GM19239 (cell line): ENCODE data around the gene XRCC4.
"Not testable (repeated sequence)": the region's sequence is repeated elsewhere in the genome, so short reads cannot be mapped to it uniquely, and the experiment has no call there.

Source experiments
- DNase-seq: peaks from one replicate; pipeline ENCODE4 v3.0.0; 2011; ENCODE audit warnings: low spot score; ENCODE audit not compliant: insufficient read length
- FAIRE-seq: peaks from 2 replicates; lab custom pipeline; 2011; peaks lifted over from hg19 to GRCh38; lab: Jason Lieb, UNC

XRCC4 gene

GRCh38 chr5:83323557-83324180 lies 246.3 kb downstream of the XRCC4 start:
- no peak for DNase-seq

GRCh38 chr5:83331842-83332241 lies 254.5 kb downstream of the XRCC4 start:
- FAIRE-seq (no peak), DNase-seq (no peak)

More at GRCh38 chr5:83323557-83324180, 246.3 kb downstream of the XRCC4 start:
- no peak for FAIRE-seq

GRCh38 chr5:83337453-83338035 lies 260.2 kb downstream of the XRCC4 start:
- DNase-seq = no peak
- FAIRE-seq = no peak

GRCh38 chr5:83340511-83340918 lies 263.2 kb downstream of the XRCC4 start:
- DNase-seq = no peak
- FAIRE-seq = peak; percentile 42

GRCh38 chr5:83341815-83342334 lies 264.5 kb downstream of the XRCC4 start:
- FAIRE-seq (peak; percentile 33), DNase-seq (no peak)

GRCh38 chr5:83342465-83342864 lies 265.1 kb downstream of the XRCC4 start:
- FAIRE-seq (no peak), DNase-seq (no peak)

GRCh38 chr5:83343299-83343698 lies 266.0 kb downstream of the XRCC4 start:
- no peak for DNase-seq
- FAIRE-seq = no peak

- FAIRE-seq = no peak
- DNase-seq = no peak
Observed at GRCh38 chr5:83345423-83345822, 268.1 kb downstream of the XRCC4 start.

GRCh38 chr5:83348281-83348780 lies 271.0 kb downstream of the XRCC4 start:
- FAIRE-seq (no peak), DNase-seq (no peak)

- FAIRE-seq (peak; percentile 11), DNase-seq (no peak)
Observed at GRCh38 chr5:83353231-83353630, 275.9 kb downstream of the XRCC4 start.

GRCh38 chr5:83353774-83354173 lies 276.4 kb downstream of the XRCC4 start:
- FAIRE-seq (no peak), DNase-seq (no peak)

- FAIRE-seq = no peak
Observed at GRCh38 chr5:83354958-83355357, 277.6 kb downstream of the XRCC4 start.

GRCh38 chr5:83355482-83356014 lies 278.2 kb downstream of the XRCC4 start:
- FAIRE-seq, DNase-seq: not testable (repeated sequence)

More at GRCh38 chr5:83354958-83355357, 277.6 kb downstream of the XRCC4 start:
- no peak for DNase-seq

- no peak for DNase-seq
- no peak for FAIRE-seq
Observed at GRCh38 chr5:83357621-83358231, 280.4 kb downstream of the XRCC4 start.

GRCh38 chr5:83360573-83360972 lies 283.2 kb downstream of the XRCC4 start:
- no peak for DNase-seq
- FAIRE-seq = no peak

GRCh38 chr5:83362526-83362925 lies 285.2 kb downstream of the XRCC4 start:
- DNase-seq (no peak), FAIRE-seq (no peak)

GRCh38 chr5:83363111-83363885 lies 286.0 kb downstream of the XRCC4 start:
- peak; percentile 21 for FAIRE-seq
- no peak for DNase-seq

GRCh38 chr5:83363886-83364275 lies 286.5 kb downstream of the XRCC4 start:
- FAIRE-seq = peak; percentile 58
- no peak for DNase-seq

GRCh38 chr5:83364312-83365299 lies 287.3 kb downstream of the XRCC4 start:
- DNase-seq = no peak
- peak; percentile 89 for FAIRE-seq
